Right lobe of liver (tissue), 6 donors: ENCODE results near the gene FCN3. TPM values are rescaled to one million over a fixed set of nuclear protein-coding genes. Genes with fewer than 3 reads are reported as not detected.

Experiments
- ATAC-seq, 4 donors: fragments of 200-7000 bp; cut with Tn5 transposase; one replicate each; pipeline ENCODE4 v1.9.1; 2020; ENCODE audit warnings: mild to moderate bottlenecking in 4 of 4, moderate library complexity in 4 of 4
- DNase-seq, 3 donors: peaks; one replicate each; pipeline ENCODE4 v3.0.0-alpha.2; 2020
- H3K27ac ChIP-seq, 3 donors: fragments of 200-600 bp; one replicate each; pipeline ENCODE4 v1.8.0; 2022
- H3K27me3 ChIP-seq, 2 donors: fragments of 200-600 bp; one replicate each; pipeline ENCODE4 v1.8.0; 2022
- H3K36me3 ChIP-seq, 4 donors: fragments of 200-600 bp; sonication (generic) in 1 of 4; one replicate each; pipeline versions ENCODE4 v1.5.1 to v1.8.0; 2017 to 2022; ENCODE audit warnings: control low read depth in 1 of 4
- H3K4me1 ChIP-seq, 4 donors: fragments of 200-600 bp; sonication (generic) in 1 of 4; one replicate each; pipeline versions ENCODE4 v1.5.1 to v1.8.0; 2017 to 2022; ENCODE audit warnings: control low read depth in 1 of 4
- H3K4me3 ChIP-seq, 3 donors: fragments of 200-600 bp; one replicate each; pipeline ENCODE4 v1.8.0; 2022
- H3K9me3 ChIP-seq, 4 donors: fragments of 200-600 bp; sonication (generic) in 1 of 4; one replicate each; pipeline versions ENCODE4 v1.5.1 to v1.8.0; 2017 to 2022; ENCODE audit warnings: control low read depth in 1 of 4
- CTCF ChIP-seq, 4 donors: fragments of 200-600 bp in 3 of 4; fragments of 450-650 bp in 1 of 4; IDR thresholded peaks; one replicate each; pipeline versions ENCODE4 v1.5.1 to v1.8.0; 2016 to 2022; ENCODE audit warnings: antibody characterized with exemption in 4 of 4, mild to moderate bottlenecking in 2 of 4
- POLR2A ChIP-seq: fragments of 450-650 bp; IDR thresholded peaks from one replicate; pipeline ENCODE4 v1.6.1; 2017; ENCODE audit warnings: antibody characterized with exemption, mild to moderate bottlenecking
- WGBS: methylation state at CpG from one replicate; pipeline ENCODE4 v1.1.6; 2018; ENCODE audit warnings: low coverage, low lambda C conversion rate; ENCODE audit not compliant: insufficient coverage; ENCODE audit errors: missing lambda C conversion rate; 5-methylcytosine and 5-hydroxymethylcytosine counted together
- intact Hi-C, 2 donors: fragments of 100-400 bp; cut with DNase I; formaldehyde crosslinking; loops; one replicate each; pipeline versions ENCODE4 v1.11.2 to v1.14.1; 2022
- total RNA-seq, 6 experiments: library from RNA; depleted of rRNA in 2 of 6; stranded (reverse); fragments of >200 nt in 2 of 6; fragmentation: NEBNext Ultra II Directional in 3 of 6; extraction: Animal tissue kit (Norgen Biotek cat#: 25700) in 3 of 6; gene quantifications; one replicate each; pipeline versions ENCODE4 v1.1.0 to v1.2.4, GENCODE V29; 2016 to 2023
- donor health status: DM: no; HTN: yes; CAD: no.
- donor health status: DM: no; HTN: no; CAD: no.
- donor health status: DM: no; HTN: no; CAD: no.
- donor health status: DM: no; HTN: yes; CAD: no.
- donor health status: DM: no; HTN: yes; CAD: no.

Gene FCN3
- total RNA-seq, 6 experiments from 2014 or later: 81.6 to 213 (median 111) TPM

GRCh38 chr1:27331426-27331825, 43.2 kb downstream of the FCN3 start:
- DNase-seq: no peak
- no peak for ATAC-seq
- Histone ChIP-seq H3K27ac (no peak overlapping the region), H3K36me3 (peaks cover 0 to 25% (median 9%) of the 10 kb centered on the region in 4 donors), H3K4me1 (no peaks in the 10 kb centered on the region), H3K4me3 (no peak overlapping the region), H3K9me3 (no peaks in the 10 kb centered on the region), H3K27me3 (no peaks in the 10 kb centered on the region)
- WGBS: 73% methylated on average over 2 of the region's 3 CpGs
- no peak for TF ChIP-seq POLR2A
- no peak for TF ChIP-seq CTCF (IDR thresholded peaks at IDR 0.05)
- intact Hi-C loops: no loop called here

DNA sequence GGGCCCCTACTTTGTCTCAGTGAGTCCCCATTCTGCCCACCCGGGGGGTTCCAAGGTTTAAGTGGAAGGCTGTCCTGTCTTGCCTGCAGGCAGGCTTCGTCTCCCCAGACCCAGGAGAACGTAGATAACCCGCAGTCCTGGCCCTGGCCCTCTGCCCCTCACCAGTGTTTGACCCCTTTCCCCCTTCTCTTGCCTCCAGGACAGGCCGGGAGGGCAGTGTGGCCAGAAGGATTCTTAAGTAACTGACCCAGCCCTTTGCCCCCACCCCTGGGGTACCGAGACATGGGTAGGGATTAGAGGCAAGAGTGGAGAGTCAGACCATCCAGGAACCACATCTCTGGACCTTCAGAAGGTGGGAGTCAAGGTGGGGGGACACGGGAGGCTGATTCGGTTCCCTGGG, 43.8 kb downstream of the FCN3 start:
- no peaks in the 10 kb centered on the region for H3K9me3 ChIP-seq
- no peaks in the 10 kb centered on the region for H3K27me3 ChIP-seq
- intact Hi-C loops: no loop called here
- WGBS: 83% methylated on average over 5 of the region's 8 CpGs
- no peaks in the 10 kb centered on the region for H3K4me1 ChIP-seq
- H3K36me3 ChIP-seq: peaks cover 0 to 29% (median 11%) of the 10 kb centered on the region in 4 donors
- TF ChIP-seq CTCF (IDR thresholded peaks at IDR 0.05): no peak
- no peak for TF ChIP-seq POLR2A
- H3K27ac ChIP-seq: no peak overlapping the region
- ATAC-seq (no peak), DNase-seq (no peak)
- H3K4me3 ChIP-seq: no peak overlapping the region

DNA sequence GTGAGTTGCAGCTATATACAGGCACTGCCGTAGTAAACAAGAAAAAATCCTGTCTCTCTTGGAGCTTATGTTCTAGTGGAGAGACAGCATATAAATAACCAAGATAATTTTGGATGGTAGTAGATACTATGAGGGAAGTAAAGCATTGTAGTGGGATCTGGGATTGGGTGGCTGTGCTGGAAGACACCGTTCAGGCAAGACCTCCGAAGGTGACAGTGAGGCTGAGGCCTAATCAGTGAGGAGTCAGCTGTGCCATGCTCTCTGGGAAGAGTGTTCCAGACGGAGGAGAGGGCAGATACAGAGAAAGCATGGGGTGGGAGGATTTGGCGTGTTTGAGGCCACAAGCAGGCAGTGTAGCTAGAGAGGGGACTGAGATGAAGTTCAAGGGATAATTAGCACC, 46.7 kb downstream of the FCN3 start:
- Histone ChIP-seq H3K4me3 (no peak overlapping the region), H3K27ac (no peak overlapping the region), H3K9me3 (no peaks in the 10 kb centered on the region), H3K27me3 (no peaks in the 10 kb centered on the region), H3K36me3 (peaks cover 0 to 20% (median 4%) of the 10 kb centered on the region in 4 donors), H3K4me1 (peaks cover 0 to 9% (median 3%) of the 10 kb centered on the region in 4 donors)
- no peak for TF ChIP-seq POLR2A
- no peak for TF ChIP-seq CTCF (IDR thresholded peaks at IDR 0.05)
- no peak for DNase-seq
- intact Hi-C loops: no loop called here
- no peak for ATAC-seq
- 80% methylated on average over 4 of the region's 5 CpGs for WGBS

DNA sequence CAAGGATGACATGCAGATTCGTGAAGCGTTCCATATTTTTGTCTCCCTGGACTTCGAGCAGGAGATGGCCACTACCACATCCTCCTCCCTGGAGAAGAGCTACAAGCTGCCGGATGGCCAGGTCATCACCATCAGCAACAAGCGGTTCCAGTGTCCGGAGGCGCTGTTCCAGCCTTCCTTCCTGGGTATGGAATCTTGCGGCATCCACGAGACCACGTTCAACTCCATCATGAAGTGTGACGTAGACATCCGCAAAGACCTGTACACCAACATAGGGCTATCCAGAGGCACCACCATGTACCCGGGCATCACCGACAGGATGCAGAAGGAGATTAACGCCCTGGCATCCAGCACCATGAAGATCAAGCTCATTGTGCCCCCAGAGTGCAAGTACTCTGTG, 49.3 kb downstream of the FCN3 start:
- DNase-seq: no peak
- no peak for ATAC-seq
- Histone ChIP-seq H3K36me3 (peaks cover 0 to 12% (median 2%) of the 10 kb centered on the region in 4 donors), H3K4me3 (no peak overlapping the region), H3K27me3 (no peaks in the 10 kb centered on the region), H3K9me3 (no peaks in the 10 kb centered on the region), H3K4me1 (peaks cover 0 to 15% (median 3%) of the 10 kb centered on the region in 4 donors), H3K27ac (no peak overlapping the region)
- TF ChIP-seq CTCF (IDR thresholded peaks at IDR 0.05) (no peak), POLR2A (no peak)
- 90% methylated on average over 14 of the region's 15 CpGs for WGBS
- intact Hi-C loops: no loop called here
